ENCODE data around the gene COA8. TPM values are rescaled to one million over a fixed set of nuclear protein-coding genes. Genes with fewer than 3 reads are reported as not detected.

The COA8 gene
- total and polyA plus RNA-seq, 2 of the 8 experiments (the other 6 are each of a cell fraction or from before 2014, with no cell fraction given): 7.1 to 35.5 TPM

GRCh38 chr14:103542605-103543088 is 20.1 kb upstream of the COA8 start (continued):
- peak in 1 of 2 experiments; percentile 53; a peak in 1 of 3 replicates for TF ChIP-seq EP300 (IDR thresholded peaks at IDR 0.05; ENCODE audit: borderline replicate concordance in 1 of 2, low read depth in 2 of 2, low read length in 2 of 2)
- no peak for TF ChIP-seq RNF2 (IDR thresholded peaks at IDR 0.05; ENCODE audit: borderline replicate concordance, low read depth, low read length, missing control alignments, poor library complexity, severe bottlenecking)
- peak; percentile 31; the same call in 1 of the 2 replicates for TF ChIP-seq RBBP5 (IDR thresholded peaks at IDR 0.05; ENCODE audit: borderline replicate concordance, low read depth, low read length)
- TF ChIP-seq BCL11A (IDR thresholded peaks at IDR 0.05; ENCODE audit: low read depth in 2 of 2, low read length in 2 of 2): no peak
- no peak for TF ChIP-seq SUZ12 (IDR thresholded peaks at IDR 0.05; ENCODE audit: low read length)
- TF ChIP-seq, protein P1, sequence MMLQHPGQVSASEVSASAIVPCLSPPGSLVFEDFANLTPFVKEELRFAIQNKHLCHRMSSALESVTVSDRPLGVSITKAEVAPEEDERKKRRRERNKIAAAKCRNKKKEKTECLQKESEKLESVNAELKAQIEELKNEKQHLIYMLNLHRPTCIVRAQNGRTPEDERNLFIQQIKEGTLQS (IDR thresholded peaks at IDR 0.05; ENCODE audit: insufficient read depth, low read depth, low read length): no peak
- TF ChIP-seq ZNF274 (IDR thresholded peaks at IDR 0.05; ENCODE audit: borderline replicate concordance, extremely low read depth, low read length): no peak
- peak; percentile 73 for TF ChIP-seq ASH2L (IDR thresholded peaks at IDR 0.05; ENCODE audit: low read length)
- TF ChIP-seq JUN (IDR thresholded peaks at IDR 0.05; ENCODE audit: low read depth, low read length): 0 out of 2 replicates have a peak, but pooled peaks have one; percentile 7
- TF ChIP-seq, protein P2, sequence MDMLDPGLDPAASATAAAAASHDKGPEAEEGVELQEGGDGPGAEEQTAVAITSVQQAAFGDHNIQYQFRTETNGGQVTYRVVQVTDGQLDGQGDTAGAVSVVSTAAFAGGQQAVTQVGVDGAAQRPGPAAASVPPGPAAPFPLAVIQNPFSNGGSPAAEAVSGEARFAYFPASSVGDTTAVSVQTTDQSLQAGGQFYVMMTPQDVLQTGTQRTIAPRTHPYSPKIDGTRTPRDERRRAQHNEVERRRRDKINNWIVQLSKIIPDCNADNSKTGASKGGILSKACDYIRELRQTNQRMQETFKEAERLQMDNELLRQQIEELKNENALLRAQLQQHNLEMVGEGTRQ (IDR thresholded peaks at IDR 0.05; ENCODE audit: low read length): no peak
- TF ChIP-seq KDM4A (IDR thresholded peaks at IDR 0.05; ENCODE audit: low read depth, low read length, severe bottlenecking): peak; percentile 38

Measured in H1 (cell line).